Type B pancreatic cell (in vitro differentiated cells): ENCODE data around the gene ARPC4. TPM values are rescaled to one million over a fixed set of nuclear protein-coding genes. Genes with fewer than 3 reads are reported as not detected.

Source experiments
- DNase-seq: peaks from one replicate; pipeline ENCODE4 v3.0.0; 2021; ENCODE audit warnings: mixed read lengths; ENCODE audit not compliant: unreplicated experiment; ENCODE audit errors: extremely low spot score
- H3K27ac Mint-ChIP-seq: 2 replicates; pipeline ENCODE4 v1.8.0; 2021; ENCODE audit warnings: mild to moderate bottlenecking, mixed read lengths
- H3K27me3 Mint-ChIP-seq: 2 replicates; pipeline ENCODE4 v1.8.0; 2021; ENCODE audit warnings: mixed read lengths
- H3K36me3 Mint-ChIP-seq: 2 replicates; pipeline ENCODE4 v1.8.0; 2021; ENCODE audit warnings: mixed read lengths
- H3K4me1 Mint-ChIP-seq: one replicate; pipeline ENCODE4 v1.8.0; 2021; ENCODE audit warnings: mixed read lengths; ENCODE audit not compliant: unreplicated experiment
- H3K4me3 Mint-ChIP-seq: 2 replicates; pipeline ENCODE4 v1.8.0; 2021; ENCODE audit warnings: mild to moderate bottlenecking, mixed read lengths
- H3K9me3 Mint-ChIP-seq: 2 replicates; pipeline ENCODE4 v1.8.0; 2021; ENCODE audit warnings: mixed read lengths
- CTCF ChIP-seq: fragments of 200-600 bp; sonication (generic); conservative IDR thresholded peaks from 2 replicates; pipeline ENCODE4 v1.5.0; 2021; ENCODE audit warnings: antibody characterized with exemption, mild to moderate bottlenecking
- total RNA-seq: library from RNA; stranded (reverse); gene quantifications from 2 replicates; pipeline ENCODE4 v1.2.1, GENCODE V29; 2021; ENCODE audit warnings: low replicate concordance

Gene ARPC4
- total RNA-seq, 1 donor from 2014 or later = 131 TPM

GRCh38 chr3:9781978-9782603, 10.8 kb upstream of the ARPC4 start:
- H3K36me3 Mint-ChIP-seq = peaks cover 20% of the 10 kb centered on the region
- no peaks in the 10 kb centered on the region for H3K9me3 Mint-ChIP-seq
- H3K4me1 Mint-ChIP-seq = no peaks in the 10 kb centered on the region
- H3K27ac Mint-ChIP-seq = no peak overlapping the region
- TF ChIP-seq CTCF = no peak
- H3K4me3 Mint-ChIP-seq = no peak overlapping the region
- no peak for DNase-seq
- no peaks in the 10 kb centered on the region for H3K27me3 Mint-ChIP-seq

GRCh38 chr3:9782770-9783169, 10.1 kb upstream of the ARPC4 start:
- no peak overlapping the region for H3K4me3 Mint-ChIP-seq
- peaks cover 27% of the 10 kb centered on the region for H3K36me3 Mint-ChIP-seq
- no peaks in the 10 kb centered on the region for H3K4me1 Mint-ChIP-seq
- no peaks in the 10 kb centered on the region for H3K27me3 Mint-ChIP-seq
- H3K9me3 Mint-ChIP-seq = no peaks in the 10 kb centered on the region
- TF ChIP-seq CTCF = no peak
- H3K27ac Mint-ChIP-seq = no peak overlapping the region
- DNase-seq = no peak

GRCh38 chr3:9783954-9784353, 8.9 kb upstream of the ARPC4 start:
- H3K27ac Mint-ChIP-seq = no peak overlapping the region
- no peaks in the 10 kb centered on the region for H3K9me3 Mint-ChIP-seq
- peaks cover 28% of the 10 kb centered on the region for H3K36me3 Mint-ChIP-seq
- no peaks in the 10 kb centered on the region for H3K27me3 Mint-ChIP-seq
- no peak for DNase-seq
- no peak for TF ChIP-seq CTCF
- no peak overlapping the region for H3K4me3 Mint-ChIP-seq
- no peaks in the 10 kb centered on the region for H3K4me1 Mint-ChIP-seq

GRCh38 chr3:9784965-9785364, 7.9 kb upstream of the ARPC4 start:
- no peaks in the 10 kb centered on the region for H3K4me1 Mint-ChIP-seq
- H3K27ac Mint-ChIP-seq = no peak overlapping the region
- H3K9me3 Mint-ChIP-seq = no peaks in the 10 kb centered on the region
- no peaks in the 10 kb centered on the region for H3K27me3 Mint-ChIP-seq
- DNase-seq = no peak
- H3K4me3 Mint-ChIP-seq = no peak overlapping the region
- no peak for TF ChIP-seq CTCF
- peaks cover 32% of the 10 kb centered on the region for H3K36me3 Mint-ChIP-seq

GRCh38 chr3:9785602-9786001, 7.3 kb upstream of the ARPC4 start:
- Mint-ChIP-seq H3K36me3 (peaks cover 32% of the 10 kb centered on the region), H3K27me3 (no peaks in the 10 kb centered on the region), H3K4me3 (no peak overlapping the region), H3K4me1 (no peaks in the 10 kb centered on the region), H3K9me3 (no peaks in the 10 kb centered on the region), H3K27ac (no peak overlapping the region)
- TF ChIP-seq CTCF = no peak
- DNase-seq = no peak

- Mint-ChIP-seq H3K27ac (no peak overlapping the region), H3K9me3 (no peaks in the 10 kb centered on the region), H3K4me3 (no peak overlapping the region), H3K36me3 (peaks cover 32% of the 10 kb centered on the region), H3K27me3 (no peaks in the 10 kb centered on the region), H3K4me1 (no peaks in the 10 kb centered on the region)
- no peak for DNase-seq
- TF ChIP-seq CTCF = no peak
These were observed 6.6 kb upstream of the ARPC4 start for GRCh38 chr3:9786209-9786739.
